Loucy (cell line): Measurements from ENCODE around the gene SGPP1.

Experiments
- EZH2phosphoT487 ChIP-seq: fragments of 200-600 bp; IDR thresholded peaks from 2 replicates; pipeline ENCODE4 v1.6.1; 2018; ENCODE audit warnings: antibody characterized with exemption, mild to moderate bottlenecking, moderate library complexity, borderline replicate concordance
- TF ChIP-seq, protein P1 (sequence below): fragments of 200-600 bp; sonication (generic); conservative IDR thresholded peaks from 2 replicates; pipeline ENCODE4 v1.5.1; 2014; ENCODE audit warnings: mild to moderate bottlenecking, antibody characterized with exemption, low read length

DNA sequence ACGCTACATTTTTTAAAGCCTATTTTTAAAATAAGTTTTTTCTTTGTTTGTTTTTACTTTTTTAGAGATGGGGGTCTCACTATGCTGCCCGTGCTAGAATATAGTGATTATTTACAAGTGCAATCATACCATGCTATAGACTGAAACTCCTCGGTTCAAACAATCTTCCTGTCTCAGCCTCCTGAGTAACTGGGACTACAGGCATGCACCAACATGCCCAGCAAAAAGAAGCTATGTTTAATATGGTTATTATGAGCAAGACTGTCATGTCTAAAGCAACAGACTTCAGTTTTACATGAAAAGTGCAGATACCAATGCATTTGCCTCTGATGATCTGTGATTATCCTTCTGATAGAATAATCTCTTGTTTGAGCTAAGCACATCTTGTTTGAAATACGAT lies 45.6 kb upstream of the SGPP1 start:
- TF ChIP-seq, protein P1, sequence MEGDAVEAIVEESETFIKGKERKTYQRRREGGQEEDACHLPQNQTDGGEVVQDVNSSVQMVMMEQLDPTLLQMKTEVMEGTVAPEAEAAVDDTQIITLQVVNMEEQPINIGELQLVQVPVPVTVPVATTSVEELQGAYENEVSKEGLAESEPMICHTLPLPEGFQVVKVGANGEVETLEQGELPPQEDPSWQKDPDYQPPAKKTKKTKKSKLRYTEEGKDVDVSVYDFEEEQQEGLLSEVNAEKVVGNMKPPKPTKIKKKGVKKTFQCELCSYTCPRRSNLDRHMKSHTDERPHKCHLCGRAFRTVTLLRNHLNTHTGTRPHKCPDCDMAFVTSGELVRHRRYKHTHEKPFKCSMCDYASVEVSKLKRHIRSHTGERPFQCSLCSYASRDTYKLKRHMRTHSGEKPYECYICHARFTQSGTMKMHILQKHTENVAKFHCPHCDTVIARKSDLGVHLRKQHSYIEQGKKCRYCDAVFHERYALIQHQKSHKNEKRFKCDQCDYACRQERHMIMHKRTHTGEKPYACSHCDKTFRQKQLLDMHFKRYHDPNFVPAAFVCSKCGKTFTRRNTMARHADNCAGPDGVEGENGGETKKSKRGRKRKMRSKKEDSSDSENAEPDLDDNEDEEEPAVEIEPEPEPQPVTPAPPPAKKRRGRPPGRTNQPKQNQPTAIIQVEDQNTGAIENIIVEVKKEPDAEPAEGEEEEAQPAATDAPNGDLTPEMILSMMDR, result no peak
- no peak for TF ChIP-seq EZH2phosphoT487
